ENCODE measurements around the gene TOGARAM1. TPM values are rescaled to one million over a fixed set of nuclear protein-coding genes. Genes with fewer than 3 reads are reported as not detected.

Gene TOGARAM1
- polyA plus RNA-seq, 1 donor = 23.4 TPM

DNA sequence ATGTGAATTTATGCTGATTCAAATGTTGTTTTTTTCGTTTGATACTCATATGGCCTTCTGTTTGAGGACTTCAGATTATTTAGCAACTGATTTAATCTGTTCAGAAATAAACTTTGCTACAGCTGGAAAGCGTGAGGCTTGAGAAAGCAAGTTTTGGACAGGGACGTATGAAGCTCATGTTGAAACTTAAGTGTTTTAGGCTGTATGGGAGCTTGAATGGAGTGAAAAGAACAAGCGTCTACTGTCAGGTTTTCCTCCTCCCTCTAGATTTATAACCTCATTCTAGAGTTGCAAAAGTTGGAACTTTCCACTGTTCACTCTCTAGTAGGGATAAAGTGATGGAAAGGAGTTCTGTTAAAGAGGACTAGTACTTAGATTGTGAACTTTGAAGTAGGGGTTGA lies 123.0 kb downstream of the TOGARAM1 start:
- no peak for DNase-seq (ENCODE audit: low read depth)

- DNase-seq (ENCODE audit: low read depth) = no peak
These were observed 127.8 kb downstream of the TOGARAM1 start for GRCh38 chr14:45089813-45090212.

DNA sequence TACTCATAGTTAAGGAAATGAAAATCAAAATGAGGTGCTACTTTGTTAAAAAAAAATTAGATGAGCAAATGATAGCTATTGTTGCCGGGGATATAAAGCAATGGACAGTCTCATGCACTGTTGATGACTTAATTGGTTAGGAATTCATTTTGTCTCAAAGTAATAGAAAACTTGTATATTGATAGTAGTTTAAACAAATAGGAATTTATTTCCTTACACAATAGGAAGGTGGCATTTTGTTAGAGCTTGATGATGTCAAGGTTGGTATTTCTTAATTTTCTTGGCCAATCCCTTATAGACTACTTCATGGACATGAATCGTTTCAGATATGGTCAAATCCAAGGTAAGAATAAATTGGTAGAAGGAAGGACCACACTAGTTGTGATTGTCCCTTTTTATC lies 129.7 kb downstream of the TOGARAM1 start:
- no peak for DNase-seq (ENCODE audit: low read depth)

- DNase-seq (ENCODE audit: low read depth) = no peak
These were observed 132.3 kb downstream of the TOGARAM1 start for GRCh38 chr14:45094275-45094674.

- DNase-seq (ENCODE audit: low read depth) = no peak
These were observed 133.2 kb downstream of the TOGARAM1 start for GRCh38 chr14:45095143-45095542.

DNA sequence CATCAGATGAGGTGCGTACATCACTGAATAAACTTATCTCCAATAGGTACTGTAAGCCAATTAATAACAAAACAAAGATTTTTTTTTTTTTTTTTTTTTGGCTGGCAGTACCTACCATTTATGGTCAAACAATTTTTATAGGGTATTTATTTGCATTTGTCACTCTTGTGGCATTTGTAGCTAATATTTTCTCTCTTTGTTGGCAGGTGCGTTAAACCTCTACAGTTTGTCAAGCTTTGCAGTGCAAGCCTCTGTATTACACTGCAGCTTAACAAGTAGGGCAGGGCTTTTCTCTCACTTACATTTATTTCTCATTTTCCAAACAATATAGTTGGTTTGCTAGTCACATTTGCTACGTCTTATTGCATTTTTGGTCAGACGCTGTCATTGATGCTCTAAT lies 134.2 kb downstream of the TOGARAM1 start:
- no peak for DNase-seq (ENCODE audit: low read depth)

DNA sequence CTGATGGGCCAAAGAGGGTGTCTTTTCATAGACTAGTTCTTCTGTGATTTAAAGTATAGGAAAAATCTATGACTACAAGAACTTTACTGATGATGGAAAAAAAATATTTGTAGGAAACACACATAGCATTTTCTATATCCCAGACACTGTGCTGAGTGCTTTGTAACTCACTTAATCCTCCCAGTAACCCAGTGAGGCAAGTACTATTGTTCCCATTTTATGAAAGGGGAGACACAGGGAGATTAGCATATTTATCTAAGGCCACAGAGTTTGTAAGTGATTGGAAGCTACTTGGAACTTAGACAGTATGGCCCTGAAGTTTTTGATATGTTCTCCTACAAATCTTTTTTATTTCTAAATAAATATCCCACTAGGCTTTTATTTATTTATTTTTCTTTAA lies 141.8 kb downstream of the TOGARAM1 start:
- DNase-seq (ENCODE audit: low read depth) = no peak

DNA sequence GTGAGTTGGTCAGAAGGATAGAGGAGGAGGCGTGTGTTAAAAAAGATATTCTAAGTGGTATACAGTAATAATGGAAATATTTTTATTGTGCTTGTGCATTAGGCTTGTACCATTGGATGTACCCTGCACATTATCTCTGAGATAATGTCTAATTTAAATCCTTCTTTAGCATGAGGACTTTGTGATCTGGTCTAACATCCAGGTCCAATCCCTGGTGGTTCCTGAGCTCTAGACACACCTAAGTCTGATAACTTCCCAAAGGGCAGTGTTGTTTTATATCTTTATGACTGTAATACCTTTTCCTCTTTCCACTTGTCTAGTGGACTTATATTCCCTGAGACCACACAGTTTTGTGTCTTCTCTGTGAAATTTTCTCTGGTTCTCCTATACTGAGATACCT lies 142.6 kb downstream of the TOGARAM1 start:
- no peak for DNase-seq (ENCODE audit: low read depth)

- no peak for DNase-seq (ENCODE audit: low read depth)
These were observed 151.1 kb downstream of the TOGARAM1 start for GRCh38 chr14:45112896-45113781.

DNA sequence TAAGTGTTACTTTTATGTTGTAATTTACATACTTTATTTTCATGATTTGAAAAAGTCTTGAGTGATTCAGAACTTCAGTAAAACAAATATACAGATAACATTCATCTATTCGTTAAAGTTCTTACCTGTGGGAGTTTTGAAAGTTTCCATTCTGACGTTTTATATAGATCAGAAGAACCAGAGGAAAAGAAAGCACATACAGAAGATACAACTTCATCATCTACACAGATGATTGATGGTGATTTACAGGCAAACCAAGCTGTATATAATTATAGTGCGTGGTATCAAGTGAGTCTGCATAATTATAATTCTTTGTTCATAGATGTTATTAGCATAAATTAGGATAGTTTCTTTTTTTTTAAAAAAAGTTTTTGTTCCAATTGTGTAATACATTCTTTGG lies 152.3 kb downstream of the TOGARAM1 start:
- no peak for DNase-seq (ENCODE audit: low read depth)

GRCh38 chr14:45118594-45118993 lies 156.6 kb downstream of the TOGARAM1 start:
- no peak for DNase-seq (ENCODE audit: low read depth)

DNA sequence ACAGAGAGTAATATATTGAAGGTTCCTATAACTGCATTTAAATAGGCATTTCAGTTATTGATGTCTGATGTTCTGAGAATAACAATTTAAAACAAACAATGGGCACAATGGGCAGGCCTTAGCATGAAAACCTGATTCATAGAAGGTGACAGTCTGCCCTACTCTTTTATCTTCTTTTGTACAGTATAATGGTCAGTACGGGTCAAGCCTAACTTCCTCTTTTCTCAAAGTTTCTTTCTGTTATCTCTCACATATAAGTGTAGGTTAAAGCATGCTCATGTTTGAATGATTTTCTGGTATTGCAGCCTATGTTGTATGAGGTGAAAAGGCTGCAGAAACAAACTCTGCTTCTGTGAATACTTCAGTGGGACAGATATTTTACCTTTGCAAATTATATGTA lies 158.1 kb downstream of the TOGARAM1 start:
- DNase-seq (ENCODE audit: low read depth) = no peak

GRCh38 chr14:45123271-45123670 lies 161.3 kb downstream of the TOGARAM1 start:
- no peak for DNase-seq (ENCODE audit: low read depth)

Other genes with a start within 250 kb of the TOGARAM1 start
- gene KLHL28, start 243 bp upstream of the TOGARAM1 start, polyA plus RNA-seq (ENCODE audit: insufficient read length) = 14.8 TPM
- 59.8 TPM for gene PRPF39, start 121.9 kb downstream of the TOGARAM1 start, polyA plus RNA-seq (ENCODE audit: insufficient read length)
- 114 TPM for gene FKBP3, start 172.3 kb downstream of the TOGARAM1 start, polyA plus RNA-seq (ENCODE audit: insufficient read length)
- 6.1 TPM for gene FANCM, start 173.7 kb downstream of the TOGARAM1 start, polyA plus RNA-seq (ENCODE audit: insufficient read length)